HG03139 (cell line): Measurements from ENCODE around the gene MPRIP.

Experiments
- ATAC-seq: cut with Tn5 transposase; IDR thresholded peaks from one replicate; pipeline ENCODE4 v1.9.1; 2021; ENCODE audit not compliant: unreplicated experiment

MPRIP gene

DNA sequence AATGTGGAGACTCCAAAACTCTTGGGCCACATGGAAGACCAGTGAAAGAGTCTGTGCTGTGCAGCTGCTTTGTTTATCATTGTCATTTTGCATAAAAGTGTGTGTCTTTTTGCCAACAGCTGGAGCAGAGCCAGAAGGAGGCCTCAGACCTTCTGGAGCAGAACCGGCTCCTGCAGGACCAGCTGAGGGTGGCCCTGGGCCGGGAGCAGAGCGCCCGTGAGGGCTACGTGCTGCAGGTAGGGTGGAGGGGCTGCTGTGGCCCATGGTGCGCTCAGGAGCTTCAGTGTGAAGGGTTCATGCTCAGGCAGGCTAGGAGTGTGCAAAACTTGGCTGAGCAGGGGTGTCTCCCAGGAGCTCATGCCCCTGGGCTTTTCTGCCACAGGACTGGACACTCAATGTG, 118.9 kb downstream of the MPRIP start:
- ATAC-seq = no peak

DNA sequence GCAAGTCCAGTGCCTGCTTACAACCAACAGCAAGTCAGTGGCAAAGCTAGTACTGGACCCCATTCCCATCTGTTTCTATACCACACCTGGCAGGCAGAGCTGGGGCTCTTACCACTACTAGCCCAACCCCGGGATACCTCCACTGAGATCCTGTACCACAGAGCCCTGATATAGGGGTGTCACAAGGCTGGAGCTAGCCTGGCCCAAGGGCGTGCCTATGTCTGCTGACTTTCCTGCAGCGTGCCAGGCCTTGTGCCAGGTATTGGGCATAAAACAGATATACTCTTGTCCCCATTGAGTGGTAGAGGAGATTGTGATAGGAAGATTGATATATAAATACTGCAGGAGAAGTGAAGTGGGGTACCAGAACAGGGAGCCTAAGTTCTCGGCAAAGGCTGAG, 119.5 kb downstream of the MPRIP start:
- no peak for ATAC-seq

DNA sequence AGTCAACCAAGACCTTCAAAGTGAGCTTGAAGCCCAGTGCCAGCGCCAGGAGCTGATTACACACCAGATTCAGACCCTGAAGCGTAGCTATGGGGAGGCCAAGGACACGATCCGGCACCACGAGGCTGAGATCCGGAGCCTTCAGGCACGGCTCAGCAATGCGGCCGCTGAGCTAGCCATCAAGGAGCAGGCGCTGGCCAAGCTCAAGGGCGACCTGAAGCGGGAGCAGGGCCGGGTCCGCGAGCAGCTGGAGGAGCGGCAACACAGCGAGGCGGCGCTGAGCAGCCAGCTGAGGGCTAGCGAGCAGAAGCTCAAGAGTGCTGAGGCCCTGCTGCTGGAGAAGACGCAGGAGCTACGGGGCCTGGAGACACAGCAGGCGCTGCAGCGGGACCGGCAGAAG, 121.9 kb downstream of the MPRIP start:
- ATAC-seq = no peak

DNA sequence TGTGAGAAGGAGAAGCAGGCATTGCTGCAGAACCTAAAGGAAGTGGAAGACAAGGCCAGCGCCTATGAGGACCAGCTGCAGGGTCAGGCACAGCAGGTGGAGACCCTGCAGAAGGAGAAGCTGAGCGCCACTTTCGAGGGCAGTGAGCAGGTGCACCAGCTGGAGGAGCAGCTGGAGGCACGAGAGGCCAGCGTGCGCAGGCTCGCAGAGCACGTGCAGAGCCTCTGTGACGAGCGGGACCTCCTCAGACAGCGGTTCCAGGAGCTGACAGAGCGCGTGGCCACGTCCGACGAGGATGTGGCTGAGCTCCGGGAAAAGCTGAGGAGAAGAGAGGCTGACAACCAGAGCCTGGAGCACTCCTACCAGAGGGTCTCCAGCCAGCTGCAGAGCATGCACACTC, 122.4 kb downstream of the MPRIP start:
- ATAC-seq = no peak

DNA sequence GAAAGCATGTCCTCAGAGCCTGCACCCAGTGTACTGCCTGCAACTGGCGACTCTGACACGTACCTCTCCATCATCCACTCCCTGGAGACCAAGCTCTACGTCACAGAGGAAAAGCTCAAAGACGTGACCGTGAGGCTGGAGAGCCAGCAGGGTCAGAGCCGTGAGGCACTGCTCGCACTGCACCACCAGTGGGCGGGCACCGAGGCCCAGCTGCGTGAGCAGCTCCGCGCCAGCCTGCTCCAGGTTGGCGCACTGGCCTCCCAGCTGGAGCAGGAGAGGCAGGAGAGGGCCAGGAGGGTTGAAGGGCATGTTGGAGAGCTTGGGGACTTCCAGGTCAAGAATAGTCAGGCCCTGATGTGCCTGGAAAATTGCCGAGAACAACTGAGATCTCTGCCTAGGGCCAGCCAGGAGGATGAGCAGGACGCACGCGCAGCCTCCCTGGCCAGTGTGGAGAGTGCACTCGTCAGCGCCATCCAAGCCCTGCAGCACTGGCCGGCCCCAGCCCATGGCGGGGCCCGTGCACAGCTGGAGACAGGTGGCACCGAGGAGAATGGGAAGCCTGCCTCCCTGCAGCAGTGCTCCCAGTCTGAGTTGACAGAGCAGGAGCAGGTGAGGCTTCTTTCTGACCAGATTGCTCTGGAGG, 123.5 kb downstream of the MPRIP start:
- no peak for ATAC-seq

DNA sequence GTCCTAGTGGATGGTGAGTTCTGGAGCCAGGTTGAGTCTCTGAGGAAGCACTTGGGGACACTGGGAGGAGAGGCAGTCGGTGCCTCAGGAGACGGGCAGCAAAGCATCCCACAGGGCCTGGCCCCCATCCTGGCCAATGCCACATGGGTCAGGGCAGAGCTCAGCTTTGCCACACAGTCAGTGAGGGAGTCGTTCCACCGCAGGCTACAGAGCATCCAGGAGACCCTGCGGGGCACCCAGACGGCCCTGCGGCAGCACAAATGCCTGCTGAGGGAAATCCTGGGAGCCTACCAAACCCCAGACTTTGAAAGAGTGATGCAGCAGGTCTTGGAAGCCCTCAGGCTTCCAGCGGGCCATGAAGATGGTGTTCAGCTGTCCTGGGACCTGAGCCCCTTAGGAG, 124.2 kb downstream of the MPRIP start:
- ATAC-seq = no peak

DNA sequence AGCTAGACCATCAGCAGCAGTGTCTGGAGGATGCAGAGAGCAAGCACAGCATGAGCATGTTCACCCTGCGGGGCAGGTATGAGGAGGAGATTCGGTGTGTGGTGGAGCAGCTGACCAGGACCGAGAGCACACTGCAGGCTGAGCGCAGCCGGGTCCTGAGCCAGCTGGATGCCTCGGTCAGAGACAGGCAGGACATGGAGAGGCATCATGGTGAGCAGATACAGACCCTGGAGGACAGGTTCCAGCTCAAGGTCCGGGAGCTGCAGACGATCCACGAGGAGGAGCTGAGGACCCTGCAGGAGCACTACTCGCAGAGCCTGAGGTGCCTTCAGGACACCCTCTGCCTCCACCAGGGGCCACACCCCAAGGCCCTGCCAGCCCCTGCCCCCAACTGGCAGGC, 125.1 kb downstream of the MPRIP start:
- ATAC-seq = no peak

DNA sequence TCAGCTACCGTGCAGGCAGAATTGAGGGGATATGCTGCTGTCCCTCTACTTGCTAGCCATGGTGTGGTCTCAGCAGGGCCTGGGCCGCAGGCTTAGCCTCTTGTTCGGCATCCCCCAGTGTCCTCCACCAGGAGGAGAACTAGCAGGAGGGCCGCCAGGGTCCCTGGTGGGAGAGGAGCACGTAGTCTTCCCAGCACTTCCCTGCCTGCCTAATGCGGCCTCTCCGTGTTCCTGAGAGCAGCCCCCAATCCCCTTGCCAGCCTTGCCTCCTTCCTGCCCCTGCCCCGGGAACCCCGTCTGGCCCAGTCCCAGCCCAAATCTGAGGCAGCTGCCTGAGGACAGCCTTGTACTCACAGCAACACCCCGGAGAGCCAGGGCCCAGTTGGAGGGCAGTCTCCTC, 125.7 kb downstream of the MPRIP start:
- no peak for ATAC-seq

DNA sequence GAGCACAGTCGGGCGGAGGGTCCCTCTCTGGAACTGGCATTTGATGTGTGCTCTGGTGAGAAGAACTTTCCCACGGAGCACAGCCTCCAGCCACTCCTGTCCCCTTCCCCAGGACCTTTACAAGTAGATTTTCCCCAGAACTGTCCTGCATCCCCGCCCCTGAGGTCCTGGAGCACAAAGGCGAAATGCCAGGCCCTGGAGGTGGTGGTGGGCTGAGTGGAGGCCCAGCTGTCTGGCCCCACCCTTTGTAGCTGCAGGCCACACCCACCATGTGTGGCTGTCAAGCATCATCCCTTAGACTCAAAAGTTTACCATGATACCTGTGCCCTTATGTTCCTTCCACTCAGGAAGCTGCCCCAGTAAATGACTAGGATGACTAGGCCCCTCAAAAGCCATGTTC, 126.1 kb downstream of the MPRIP start:
- no peak for ATAC-seq

DNA sequence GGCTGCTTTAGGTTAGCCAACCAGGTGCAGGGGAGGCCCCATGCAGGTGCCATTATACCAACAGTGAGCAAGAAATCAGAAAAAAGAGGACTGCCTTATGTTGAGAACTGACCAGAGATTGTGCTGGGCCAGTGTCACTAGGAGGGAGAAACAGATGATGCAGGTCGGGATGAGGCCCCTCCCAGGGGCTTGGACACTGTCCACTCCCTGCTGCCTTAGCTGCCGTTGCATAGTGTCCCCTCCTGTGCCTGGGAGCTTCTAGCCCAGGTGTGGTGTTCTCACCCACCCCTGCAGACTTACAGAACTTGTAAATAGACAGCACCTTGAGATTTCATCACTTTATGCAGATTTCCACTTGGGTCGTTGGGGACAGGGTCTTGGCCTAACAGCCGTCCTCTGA, 127.1 kb downstream of the MPRIP start:
- no peak for ATAC-seq

DNA sequence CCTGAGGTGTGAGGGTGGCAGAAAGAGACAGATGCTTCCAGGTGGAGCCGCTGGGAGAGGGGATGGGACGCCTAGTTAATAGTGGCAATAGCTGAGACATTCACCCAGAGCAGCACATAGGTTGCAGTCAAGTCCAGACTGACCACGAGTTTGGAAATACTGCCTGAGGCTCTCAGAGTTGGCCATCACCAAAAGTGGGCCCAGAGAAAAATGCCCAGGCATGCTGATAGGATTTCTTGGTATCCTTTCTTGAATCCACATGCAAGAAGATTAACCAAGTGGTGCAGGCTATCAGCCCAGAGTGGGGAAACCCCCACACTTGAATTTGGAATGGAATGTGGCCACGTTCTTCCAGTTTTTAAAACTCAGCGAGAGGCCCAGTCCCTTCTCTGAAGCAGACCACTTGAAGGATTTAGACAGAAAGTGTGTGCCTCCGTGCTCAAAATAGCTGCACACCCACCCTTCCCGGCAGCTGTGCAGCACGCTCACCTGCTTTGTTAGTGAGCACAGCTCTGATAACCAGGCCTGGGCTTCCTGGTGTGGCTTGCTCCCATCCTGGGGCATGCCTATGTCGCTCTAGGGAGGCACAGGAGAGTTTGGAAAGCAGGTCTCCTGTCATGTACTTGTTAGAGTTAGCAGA, 128.2 kb downstream of the MPRIP start:
- ATAC-seq = no peak

DNA sequence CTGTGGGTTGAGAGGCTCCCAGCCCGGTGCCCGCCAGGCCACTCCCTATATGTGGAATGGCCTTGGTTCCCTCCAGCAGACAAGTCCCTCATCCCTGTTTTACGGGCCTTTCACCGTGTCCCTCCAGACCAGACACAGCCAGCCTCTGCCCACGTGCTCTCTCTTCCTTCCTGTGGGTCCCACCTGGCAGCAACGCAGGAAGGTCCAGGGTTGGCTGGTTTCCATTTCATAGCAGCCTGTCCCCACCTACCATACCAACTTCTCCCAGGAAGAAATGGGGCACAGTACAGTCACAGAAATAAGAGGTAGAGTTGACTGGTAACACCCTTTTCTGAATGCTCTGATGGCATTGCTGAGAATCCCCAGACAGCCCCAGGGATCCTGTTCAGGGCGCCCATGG, 128.9 kb downstream of the MPRIP start:
- ATAC-seq = no peak

DNA sequence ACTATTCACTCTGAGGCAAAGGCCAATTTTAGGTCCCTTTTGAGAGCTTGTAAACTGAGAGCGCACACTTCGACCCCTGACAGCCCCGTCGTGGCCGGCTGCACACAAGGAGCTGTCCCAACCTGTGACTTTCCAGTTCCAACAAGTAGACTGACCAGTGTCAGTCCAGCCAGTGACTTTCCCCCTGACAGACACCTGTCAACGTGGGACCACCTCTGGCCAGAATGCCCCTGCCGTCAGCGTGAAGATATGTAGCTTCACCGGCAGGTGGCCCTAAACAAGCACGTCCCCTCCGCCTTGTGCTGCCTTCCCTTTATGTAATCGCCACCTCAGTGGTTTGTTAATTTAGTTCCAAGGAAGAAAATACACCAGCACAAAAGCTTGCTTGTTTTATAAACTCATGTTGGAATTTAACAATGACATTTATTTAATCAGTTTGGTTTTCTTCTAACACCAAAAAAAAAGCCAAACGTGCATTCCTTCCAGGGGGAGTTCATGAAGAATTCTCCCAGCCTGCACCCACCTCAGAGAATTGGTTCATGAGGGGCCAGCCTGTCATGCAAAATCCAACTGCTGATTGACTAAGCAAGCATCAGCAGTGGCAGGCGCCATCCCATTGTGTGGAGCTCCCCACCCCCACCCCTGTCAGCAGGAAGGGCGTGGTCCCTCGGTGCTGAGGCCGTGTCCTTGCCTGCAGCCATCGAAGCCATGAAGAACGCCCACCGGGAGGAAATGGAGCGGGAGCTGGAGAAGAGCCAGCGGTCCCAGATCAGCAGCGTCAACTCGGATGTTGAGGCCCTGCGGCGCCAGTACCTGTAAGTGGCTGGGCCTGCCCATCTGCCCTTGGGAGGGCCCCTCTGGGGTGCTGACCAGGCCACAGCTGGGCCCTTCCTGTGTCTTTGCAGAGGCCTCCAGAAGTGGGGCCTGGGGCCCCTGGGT, 130.0 kb downstream of the MPRIP start:
- no peak for ATAC-seq

DNA sequence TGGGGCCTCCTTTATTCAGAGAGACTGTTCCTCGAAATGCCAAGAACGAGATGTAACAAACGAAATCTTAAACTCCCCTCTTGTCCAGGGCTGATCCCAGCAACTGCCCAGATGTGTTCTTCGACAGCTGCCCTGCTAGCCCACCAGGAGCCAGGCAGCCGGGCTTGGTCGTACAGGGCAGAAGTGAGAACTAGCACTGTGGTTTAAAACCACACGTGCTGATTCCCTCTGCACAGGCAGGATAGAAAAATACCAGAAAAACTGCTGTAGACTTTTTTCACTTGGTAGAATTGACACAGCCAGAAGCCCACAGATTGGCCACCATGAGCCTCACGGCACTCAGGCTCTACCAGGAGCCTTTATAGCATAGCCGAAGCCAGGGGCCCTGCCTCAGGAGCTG, 130.7 kb downstream of the MPRIP start:
- no peak for ATAC-seq

DNA sequence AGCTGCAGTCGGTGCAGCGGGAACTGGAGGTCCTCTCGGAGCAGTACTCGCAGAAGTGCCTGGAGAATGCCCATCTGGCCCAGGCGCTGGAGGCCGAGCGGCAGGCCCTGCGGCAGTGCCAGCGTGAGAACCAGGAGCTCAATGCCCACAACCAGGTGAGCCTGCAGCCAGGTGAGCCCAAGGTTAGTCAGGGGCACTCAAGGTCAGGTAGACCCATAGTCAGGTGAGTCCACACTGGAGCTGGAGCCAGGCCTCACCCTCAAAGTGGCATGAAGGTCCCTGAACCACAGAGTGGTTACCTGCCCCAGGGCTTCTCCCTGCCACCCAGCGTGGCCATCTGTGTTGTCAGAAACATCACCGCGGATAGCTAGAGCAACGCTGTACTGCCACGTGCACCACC, 131.7 kb downstream of the MPRIP start:
- no peak for ATAC-seq

DNA sequence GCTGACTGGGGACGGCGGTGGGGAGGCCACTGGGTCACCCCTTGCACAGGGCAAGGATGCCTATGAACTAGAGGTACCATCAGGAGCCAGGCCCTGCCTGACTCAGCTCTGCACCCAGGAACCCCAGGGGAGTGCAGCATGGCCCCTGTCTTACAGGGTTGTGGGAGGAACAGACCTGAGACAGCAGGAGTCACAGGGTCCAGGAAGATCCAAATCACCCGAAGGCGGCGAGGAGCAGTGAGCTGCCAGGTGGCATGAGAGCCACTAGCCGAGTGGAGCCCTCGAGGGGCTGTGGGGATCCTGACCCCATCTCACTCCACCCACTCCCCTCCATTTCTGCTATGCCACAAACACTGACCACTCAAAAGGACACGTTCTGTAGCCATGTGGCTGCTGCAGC, 133.1 kb downstream of the MPRIP start:
- no peak for ATAC-seq

DNA sequence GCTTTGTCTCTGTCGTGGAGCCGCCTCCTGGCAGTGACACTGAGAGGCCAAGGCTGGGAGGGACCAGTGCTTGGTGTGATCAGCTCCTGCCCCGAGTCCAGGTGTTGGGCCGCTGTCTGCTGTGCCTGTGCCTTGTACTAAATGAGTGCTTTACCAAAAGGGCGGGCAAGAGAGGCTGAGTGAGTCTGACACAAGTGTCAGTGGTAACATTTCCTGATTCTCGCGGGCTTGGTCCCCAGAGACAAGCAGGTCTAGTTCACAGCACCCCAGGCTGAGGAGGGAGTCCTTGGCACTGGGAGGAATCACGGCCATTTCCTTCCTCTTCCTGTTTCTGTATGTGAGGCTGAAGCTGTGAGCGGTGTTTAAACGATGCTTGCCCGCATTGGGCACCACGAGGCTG, 133.7 kb downstream of the MPRIP start:
- ATAC-seq = peak; percentile 59

DNA sequence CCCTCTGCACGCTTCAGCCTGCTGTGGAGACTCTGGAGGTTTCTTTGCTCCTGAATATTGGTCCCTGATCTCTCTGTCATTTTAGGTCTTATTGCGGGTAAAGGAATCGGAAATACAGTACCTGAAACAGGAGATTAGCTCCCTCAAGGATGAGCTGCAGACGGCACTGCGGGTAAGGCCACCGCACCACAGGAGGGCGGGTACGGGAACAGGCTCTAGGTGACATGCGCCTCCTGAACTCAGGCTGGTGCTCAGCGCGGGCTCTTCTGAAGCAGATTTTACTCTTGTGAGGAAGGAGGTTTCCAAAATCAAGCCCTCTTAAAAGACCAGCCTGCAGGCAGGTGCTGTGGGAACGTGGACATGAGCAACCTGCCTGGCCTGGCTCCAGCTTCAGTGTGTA, 134.1 kb downstream of the MPRIP start:
- ATAC-seq = no peak

DNA sequence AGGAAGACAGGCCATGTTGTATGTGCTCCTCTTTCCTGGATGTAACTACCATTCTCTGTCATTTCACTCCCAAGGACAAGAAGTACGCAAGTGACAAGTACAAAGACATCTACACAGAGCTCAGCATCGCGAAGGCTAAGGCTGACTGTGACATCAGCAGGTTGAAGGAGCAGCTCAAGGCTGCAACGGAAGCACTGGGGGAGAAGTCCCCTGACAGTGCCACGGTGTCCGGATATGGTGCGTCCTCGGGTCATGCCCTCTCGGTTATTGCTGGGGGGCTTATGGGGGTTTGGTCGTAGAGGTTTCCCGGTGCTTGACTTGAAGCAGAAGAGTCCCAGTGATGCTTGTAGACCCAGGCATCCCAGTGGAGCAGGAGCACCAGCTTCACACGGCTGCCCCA, 134.9 kb downstream of the MPRIP start:
- no peak for ATAC-seq

DNA sequence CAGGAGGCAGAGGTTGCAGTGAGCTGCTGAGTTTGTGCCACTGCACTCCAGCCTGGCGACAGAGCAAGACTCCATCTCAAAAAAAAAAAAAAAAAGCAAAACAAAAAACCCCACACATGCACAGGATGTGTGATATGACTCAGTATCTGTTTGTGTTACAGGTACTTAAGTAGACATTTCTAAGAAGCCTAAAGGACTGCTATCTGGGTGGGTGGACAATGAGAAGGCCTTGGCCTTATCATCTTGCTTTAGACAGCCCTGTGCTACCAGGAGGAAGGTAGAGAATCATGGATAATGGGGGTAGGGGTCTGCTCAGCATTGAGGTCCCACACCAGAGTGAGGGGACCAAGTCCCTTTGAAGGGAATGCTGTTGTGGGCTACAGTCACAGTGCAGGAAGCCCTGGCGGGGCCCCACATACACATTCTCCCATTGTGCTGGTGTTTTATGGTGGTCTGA, 137.1 kb downstream of the MPRIP start:
- no peak for ATAC-seq

DNA sequence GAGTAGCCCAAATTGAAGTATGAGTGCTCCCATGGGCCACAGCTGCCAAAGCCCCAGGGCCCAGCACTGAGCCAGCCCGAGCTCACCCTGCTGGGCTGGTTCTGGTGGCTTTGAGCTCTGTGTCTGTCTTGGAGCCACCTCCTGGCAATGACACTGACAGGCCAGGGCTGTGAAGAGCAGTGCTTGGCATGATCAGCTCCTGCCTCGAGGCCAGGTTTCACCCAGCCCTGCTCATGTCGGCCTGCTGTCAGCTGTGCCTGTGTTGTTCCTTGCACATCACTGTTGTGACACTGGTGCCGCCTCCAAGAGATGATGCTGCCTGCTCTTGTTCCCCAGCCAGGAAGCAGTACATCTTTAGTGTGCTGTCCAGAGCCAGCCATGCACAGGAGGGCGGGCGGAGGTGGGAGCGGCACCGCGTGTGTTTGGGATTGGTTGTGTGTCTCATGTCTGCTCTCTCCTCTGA, 137.9 kb downstream of the MPRIP start:
- no peak for ATAC-seq
